ENCODE data around the gene CFL1.

DNA sequence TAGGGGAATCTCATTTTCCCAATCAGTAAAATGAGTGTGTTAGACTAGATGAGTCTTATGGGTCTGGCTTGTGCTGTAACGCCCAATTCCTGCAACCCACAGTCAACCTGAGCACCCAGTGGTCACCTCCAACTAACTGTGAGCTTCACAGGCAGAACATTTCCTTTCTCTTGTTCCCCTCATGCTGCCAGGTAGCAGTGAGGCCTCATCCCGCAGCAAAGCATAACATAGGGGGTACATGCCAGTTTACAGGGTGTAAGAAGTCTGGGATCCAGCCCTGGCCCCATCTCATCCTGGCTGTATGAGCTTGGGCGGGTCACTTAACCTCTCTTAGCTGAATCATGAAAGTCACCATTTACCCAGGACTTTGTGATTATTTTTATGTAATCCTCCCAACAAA, 10.9 kb upstream of the CFL1 start:
- TF ChIP-seq, protein P1, sequence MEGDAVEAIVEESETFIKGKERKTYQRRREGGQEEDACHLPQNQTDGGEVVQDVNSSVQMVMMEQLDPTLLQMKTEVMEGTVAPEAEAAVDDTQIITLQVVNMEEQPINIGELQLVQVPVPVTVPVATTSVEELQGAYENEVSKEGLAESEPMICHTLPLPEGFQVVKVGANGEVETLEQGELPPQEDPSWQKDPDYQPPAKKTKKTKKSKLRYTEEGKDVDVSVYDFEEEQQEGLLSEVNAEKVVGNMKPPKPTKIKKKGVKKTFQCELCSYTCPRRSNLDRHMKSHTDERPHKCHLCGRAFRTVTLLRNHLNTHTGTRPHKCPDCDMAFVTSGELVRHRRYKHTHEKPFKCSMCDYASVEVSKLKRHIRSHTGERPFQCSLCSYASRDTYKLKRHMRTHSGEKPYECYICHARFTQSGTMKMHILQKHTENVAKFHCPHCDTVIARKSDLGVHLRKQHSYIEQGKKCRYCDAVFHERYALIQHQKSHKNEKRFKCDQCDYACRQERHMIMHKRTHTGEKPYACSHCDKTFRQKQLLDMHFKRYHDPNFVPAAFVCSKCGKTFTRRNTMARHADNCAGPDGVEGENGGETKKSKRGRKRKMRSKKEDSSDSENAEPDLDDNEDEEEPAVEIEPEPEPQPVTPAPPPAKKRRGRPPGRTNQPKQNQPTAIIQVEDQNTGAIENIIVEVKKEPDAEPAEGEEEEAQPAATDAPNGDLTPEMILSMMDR (conservative IDR thresholded peaks at IDR 0.05 in 1 of 2, IDR thresholded peaks at IDR 0.05 in 1 of 2; ENCODE audit: low read depth in 1 of 2, low read length in 2 of 2): no peak
- no peak for TF ChIP-seq EZH2 (IDR thresholded peaks at IDR 0.05; ENCODE audit: low read length, missing control alignments)
